GM12878 (cell line): ENCODE results near the gene USH1C. TPM values are rescaled to one million over a fixed set of nuclear protein-coding genes. Genes with fewer than 3 reads are reported as not detected.

Source experiments
- ATAC-seq: fragments of 200-7000 bp; cut with Tn5 transposase; 3 replicates; pipeline ENCODE4 v1.9.1; 2020; ENCODE audit warnings: mild to moderate bottlenecking, moderate library complexity
- BruUV-seq: library from RNA; stranded (reverse); fragments of 400-500 nt; replicated peaks from 2 replicates; lab custom pipeline; 2021; lab: Mats Ljungman, UMichigan
- CTCF ChIA-PET: fragments of 300-600 bp; sonication (Branson Sonifier 250); formaldehyde crosslinking; extraction: SDS; loops from one replicate; lab custom pipeline; 2021; ENCODE audit warnings: inconsistent platforms; lab: Yijun Ruan, JAX
- POLR2A ChIA-PET: fragments of 350-600 bp; formaldehyde crosslinking; extraction: SDS; loops from one replicate; lab custom pipeline; 2021; ENCODE audit warnings: inconsistent platforms; lab: Charles Lee
- RAD21 ChIA-PET: fragments of 300-600 bp; sonication (Branson Sonifier 250); formaldehyde crosslinking; loops from one replicate; lab custom pipeline; 2023; ENCODE audit warnings: antibody characterized with exemption; ENCODE audit not compliant: unreplicated experiment; lab: Charles Lee
- SMC1A ChIA-PET: fragments of 300-600 bp; sonication (Branson Sonifier 250); formaldehyde crosslinking; loops from one replicate; lab custom pipeline; 2023; ENCODE audit not compliant: unreplicated experiment, uncharacterized antibody; lab: Charles Lee
- DNase-seq: peaks from one replicate; pipeline ENCODE4 v3.0.0-alpha.2; 2011; ENCODE audit warnings: low read depth, low spot score
- FAIRE-seq: peaks from 3 replicates; lab custom pipeline; 2011; peaks lifted over from hg19 to GRCh38; lab: Jason Lieb, UNC
- H2AFZ ChIP-seq: 2 replicates; pipeline ENCODE4 v1.6.0; 2011; ENCODE audit warnings: low read depth, low read length, control low read depth; ENCODE audit not compliant: control insufficient read depth
- H3K27ac ChIP-seq: 2 replicates; pipeline ENCODE4 v1.5.1; 2011; ENCODE audit warnings: control low read depth; ENCODE audit not compliant: control insufficient read depth, insufficient read depth
- H3K27me3 ChIP-seq, 2 experiments: replicated peaks in 1 of 2; 2 replicates each; pipeline versions ENCODE4 v1.6.0 to v1.6.1; 2011; ENCODE audit warnings: low read length in 1 of 2; ENCODE audit not compliant: control insufficient read depth in 2 of 2, insufficient read depth in 2 of 2
- H3K36me3 ChIP-seq, 2 experiments: 2 replicates each; pipeline ENCODE4 v1.5.1; 2011; ENCODE audit warnings: low read length in 1 of 2; ENCODE audit not compliant: control insufficient read depth in 2 of 2, insufficient read depth in 2 of 2
- H3K4me1 ChIP-seq: 2 replicates; pipeline ENCODE4 v1.6.1; 2011; ENCODE audit warnings: mild to moderate bottlenecking, low read length, moderate library complexity, mixed read lengths; ENCODE audit not compliant: control insufficient read depth, insufficient read depth
- H3K4me2 ChIP-seq: 2 replicates; pipeline ENCODE4 v1.6.0; 2011; ENCODE audit warnings: control low read depth; ENCODE audit not compliant: control insufficient read depth, insufficient read depth
- H3K4me3 ChIP-seq: fragments of 200-600 bp; sonication (generic); 2 replicates; pipeline ENCODE4 v1.5.1; 2016
- H3K79me2 ChIP-seq: 2 replicates; pipeline ENCODE4 v1.6.0; 2011; ENCODE audit warnings: low read length; ENCODE audit not compliant: control insufficient read depth, insufficient read depth
- H3K9ac ChIP-seq: 2 replicates; pipeline ENCODE4 v1.8.0; 2011; ENCODE audit warnings: low read length, control low read depth, mixed read lengths; ENCODE audit not compliant: control insufficient read depth, insufficient read depth
- H3K9me3 ChIP-seq: replicated peaks from 3 replicates; pipeline ENCODE4 v1.5.1; 2011; ENCODE audit warnings: mild to moderate bottlenecking, low read length; ENCODE audit not compliant: control insufficient read depth, insufficient read depth
- H4K20me1 ChIP-seq: 2 replicates; pipeline ENCODE4 v1.6.0; 2011; ENCODE audit not compliant: control insufficient read depth, insufficient read depth
- BCL11A ChIP-seq: IDR thresholded peaks from 2 replicates; pipeline ENCODE4 v1.6.1; 2011; ENCODE audit warnings: low read depth, low read length
- DPF2 ChIP-seq: fragments of 450-650 bp; IDR thresholded peaks from 2 replicates; pipeline ENCODE4 v1.6.1; 2017; ENCODE audit warnings: mild to moderate bottlenecking
- EED ChIP-seq: sonication (generic); IDR thresholded peaks from 2 replicates; pipeline ENCODE4 v1.6.1; 2016; ENCODE audit warnings: antibody characterized with exemption, low read depth
- ESRRA ChIP-seq: IDR thresholded peaks from 2 replicates; pipeline ENCODE4 v1.6.1; 2012; ENCODE audit warnings: mild to moderate bottlenecking, low read length, improper control_type of control experiment
- FOS ChIP-seq: IDR thresholded peaks from 3 replicates; pipeline ENCODE4 v1.6.1; 2011; ENCODE audit warnings: borderline replicate concordance; ENCODE audit not compliant: insufficient read length; ENCODE audit errors: extremely low read depth
- FOXK2 ChIP-seq: fragments of 450-650 bp; IDR thresholded peaks from 2 replicates; pipeline ENCODE4 v1.6.1; 2017; ENCODE audit warnings: mild to moderate bottlenecking, moderate library complexity
- MXI1 ChIP-seq: fragments of 150-350 bp; IDR thresholded peaks from 2 replicates; pipeline ENCODE4 v1.6.1; 2011; ENCODE audit warnings: low read depth, mild to moderate bottlenecking, inconsistent platforms, low read length, improper control_type of control experiment
- NR2F1 ChIP-seq: fragments of 450-650 bp; conservative IDR thresholded peaks from 2 replicates; pipeline ENCODE4 v1.6.1; 2017; ENCODE audit warnings: mild to moderate bottlenecking
- RFX5 ChIP-seq: IDR thresholded peaks from 2 replicates; pipeline ENCODE4 v1.6.1; 2011; ENCODE audit warnings: low read depth, low read length, improper control_type of control experiment
- TCF7 ChIP-seq: IDR thresholded peaks from 2 replicates; pipeline ENCODE4 v1.6.1; 2014; ENCODE audit warnings: antibody characterized with exemption, borderline replicate concordance
- whole genome bisulfite sequencing: methylation state at CpG from one replicate; pipeline ENCODE4 v1.1.6; 2016; ENCODE audit warnings: low lambda C conversion rate; ENCODE audit not compliant: insufficient replicate concordance, insufficient coverage; ENCODE audit errors: missing lambda C conversion rate; 5-methylcytosine and 5-hydroxymethylcytosine counted together
- in situ Hi-C: fragments of 300-500 bp; cut with MboI; formaldehyde crosslinking; loops from 9 replicates; pipeline ENCODE4 v1.14.3; 2018; ENCODE audit warnings: mixed read lengths
- intact Hi-C: fragments of 100-400 bp; cut with micrococcal nuclease; formaldehyde crosslinking; loops from one replicate; pipeline ENCODE4 v1.14.2; 2022; ENCODE audit not compliant: unreplicated experiment
- polyA plus RNA-seq, 11 experiments: library from polyadenylated mRNA; depleted of rRNA in 4 of 11; unstranded in 6 of 11; stranded (reverse) in 5 of 11; fragments of >200 nt; fragmentation: Nextera tagmentation in 4 of 11; fragmentation: Illumina TruSeq in 1 of 11; extraction: Ambion mirVana in 4 of 11; extraction: Trizol in 1 of 11; gene quantifications; 1 replicate in 1 of 11; 2 replicates in 10 of 11; pipeline versions ENCODE4 v1.2.1 to v1.2.3, GENCODE V29; 2011 to 2016; ENCODE audit warnings: inconsistent platforms in 2 of 11, missing spikeins in 2 of 11, low read depth in 1 of 11
- total RNA-seq, 4 experiments: library from RNA; depleted of rRNA in 3 of 4; stranded (reverse); fragments of >200 nt in 3 of 4; fragmentation: Illumina TruSeq in 1 of 4; extraction: Trizol in 1 of 4; gene quantifications; 2 replicates each; pipeline versions ENCODE4 v1.2.1 to v1.2.3, GENCODE V29; 2013 to 2021
- TF ChIP-seq, protein P1 (sequence below): fragments of 450-650 bp; IDR thresholded peaks from 2 replicates; pipeline ENCODE4 v1.6.1; 2017; ENCODE audit warnings: mild to moderate bottlenecking, moderate library complexity
- TF ChIP-seq, protein P2 (sequence below): fragments of 450-650 bp; IDR thresholded peaks from 2 replicates; pipeline ENCODE4 v1.6.1; 2018; ENCODE audit warnings: borderline replicate concordance, mild to moderate bottlenecking; ENCODE audit not compliant: partially characterized antibody
- TF ChIP-seq, protein P3 (sequence below): fragments of 450-650 bp; IDR thresholded peaks from 2 replicates; pipeline ENCODE4 v1.6.1; 2017; ENCODE audit warnings: mild to moderate bottlenecking

Gene USH1C
- total and polyA plus RNA-seq, 10 of the 15 experiments (the other 5 are each of a cell fraction or from before 2014, with no cell fraction given), result not detected

DNA sequence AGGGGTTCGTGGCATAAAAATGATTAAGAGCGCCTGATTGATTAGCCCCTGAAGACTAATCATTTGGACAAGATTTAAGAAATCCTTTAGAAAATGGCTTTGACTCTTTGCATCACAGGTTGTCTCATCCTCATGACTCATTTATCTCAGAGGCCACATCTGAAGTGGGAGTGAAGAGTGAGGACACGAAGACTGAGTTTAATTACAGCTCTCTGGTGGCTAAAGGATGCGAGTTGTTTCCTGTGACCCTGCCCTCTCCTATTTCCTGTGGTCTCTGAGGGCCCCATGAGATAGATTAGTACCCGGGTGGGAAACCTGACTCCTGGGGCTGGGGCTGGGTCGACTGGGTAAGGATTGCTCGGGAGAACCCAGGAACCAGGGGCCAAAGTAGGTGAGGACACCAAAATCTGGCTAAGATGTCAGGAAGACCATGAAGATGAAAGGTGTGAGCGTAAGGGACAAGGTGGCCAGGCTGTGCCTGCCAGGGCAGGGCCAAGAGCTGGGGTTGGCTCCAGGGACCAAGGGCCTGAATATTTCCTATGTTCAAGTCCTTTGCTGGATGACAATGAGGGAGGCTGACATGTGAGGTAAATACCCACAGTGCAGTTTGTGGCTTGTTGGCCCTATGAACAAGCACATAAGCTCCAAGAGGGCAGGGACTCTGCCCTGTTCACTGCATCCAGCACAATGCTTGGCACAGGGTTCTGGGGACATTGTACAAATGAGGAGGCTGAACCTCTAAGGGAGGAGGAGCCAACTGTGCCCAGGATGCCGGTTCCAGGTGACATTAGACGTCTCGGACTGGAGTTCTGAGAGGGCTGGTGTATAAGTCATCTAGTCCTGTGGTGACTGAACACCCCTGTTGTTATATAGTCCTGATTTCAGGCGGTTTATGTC lies 6.5 kb upstream of the USH1C start (continued):
- TF ChIP-seq, protein P1, sequence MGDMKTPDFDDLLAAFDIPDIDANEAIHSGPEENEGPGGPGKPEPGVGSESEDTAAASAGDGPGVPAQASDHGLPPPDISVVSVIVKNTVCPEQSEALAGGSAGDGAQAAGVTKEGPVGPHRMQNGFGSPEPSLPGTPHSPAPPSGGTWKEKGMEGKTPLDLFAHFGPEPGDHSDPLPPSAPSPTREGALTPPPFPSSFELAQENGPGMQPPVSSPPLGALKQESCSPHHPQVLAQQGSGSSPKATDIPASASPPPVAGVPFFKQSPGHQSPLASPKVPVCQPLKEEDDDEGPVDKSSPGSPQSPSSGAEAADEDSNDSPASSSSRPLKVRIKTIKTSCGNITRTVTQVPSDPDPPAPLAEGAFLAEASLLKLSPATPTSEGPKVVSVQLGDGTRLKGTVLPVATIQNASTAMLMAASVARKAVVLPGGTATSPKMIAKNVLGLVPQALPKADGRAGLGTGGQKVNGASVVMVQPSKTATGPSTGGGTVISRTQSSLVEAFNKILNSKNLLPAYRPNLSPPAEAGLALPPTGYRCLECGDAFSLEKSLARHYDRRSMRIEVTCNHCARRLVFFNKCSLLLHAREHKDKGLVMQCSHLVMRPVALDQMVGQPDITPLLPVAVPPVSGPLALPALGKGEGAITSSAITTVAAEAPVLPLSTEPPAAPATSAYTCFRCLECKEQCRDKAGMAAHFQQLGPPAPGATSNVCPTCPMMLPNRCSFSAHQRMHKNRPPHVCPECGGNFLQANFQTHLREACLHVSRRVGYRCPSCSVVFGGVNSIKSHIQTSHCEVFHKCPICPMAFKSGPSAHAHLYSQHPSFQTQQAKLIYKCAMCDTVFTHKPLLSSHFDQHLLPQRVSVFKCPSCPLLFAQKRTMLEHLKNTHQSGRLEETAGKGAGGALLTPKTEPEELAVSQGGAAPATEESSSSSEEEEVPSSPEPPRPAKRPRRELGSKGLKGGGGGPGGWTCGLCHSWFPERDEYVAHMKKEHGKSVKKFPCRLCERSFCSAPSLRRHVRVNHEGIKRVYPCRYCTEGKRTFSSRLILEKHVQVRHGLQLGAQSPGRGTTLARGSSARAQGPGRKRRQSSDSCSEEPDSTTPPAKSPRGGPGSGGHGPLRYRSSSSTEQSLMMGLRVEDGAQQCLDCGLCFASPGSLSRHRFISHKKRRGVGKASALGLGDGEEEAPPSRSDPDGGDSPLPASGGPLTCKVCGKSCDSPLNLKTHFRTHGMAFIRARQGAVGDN, result no peak
- TF ChIP-seq EED, result no peak

DNA sequence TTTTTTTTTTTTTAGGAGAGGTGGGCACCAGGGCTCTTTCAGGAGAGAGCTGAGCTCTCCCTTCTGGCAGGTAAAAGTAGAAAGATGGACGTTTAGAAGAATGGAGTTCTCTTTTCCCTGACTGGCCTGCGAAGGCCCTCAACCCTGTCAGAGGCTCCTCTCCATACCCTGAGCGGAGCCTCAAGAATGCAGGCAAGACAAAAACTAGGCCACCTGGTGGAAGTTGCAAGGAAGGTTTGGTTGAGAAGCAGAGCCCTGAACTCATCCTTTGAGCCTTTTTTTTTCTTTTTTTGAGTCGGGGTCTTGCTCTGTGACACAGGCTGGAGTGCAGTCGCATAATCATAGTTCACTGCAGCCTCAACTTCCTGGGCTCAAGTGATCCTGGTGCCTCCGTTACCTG lies 4.2 kb upstream of the USH1C start:
- H4K20me1 ChIP-seq, result no peaks in the 10 kb centered on the region
- H3K9ac ChIP-seq, result no peak overlapping the region
- ChIA-PET POLR2A (interaction anchor here (0.6 kb wide), 1 partner anchor 31 kb away, joined by 6 read pairs; no protein-coding TSS in a partner anchor), SMC1A (no interaction called here), RAD21 (interaction anchor here (0.7 kb wide), 1 partner anchor 16 kb away, joined by 4 read pairs; no protein-coding TSS in a partner anchor), CTCF (interaction anchor here (0.6 to 1.4 kb wide), 2 partner anchors 164 to 443 kb away, joined by 3 read pairs; no protein-coding TSS in a partner anchor)
- H3K36me3 ChIP-seq, result no peaks in the 10 kb centered on the region
- DNase-seq (no peak), ATAC-seq (peak; percentile 37; the same call in 1 of the 3 replicates), FAIRE-seq (no peak)
- BruUV-seq, result no TSS peak
- H3K9me3 ChIP-seq, result no peaks in the 10 kb centered on the region
- TF ChIP-seq, protein P2, sequence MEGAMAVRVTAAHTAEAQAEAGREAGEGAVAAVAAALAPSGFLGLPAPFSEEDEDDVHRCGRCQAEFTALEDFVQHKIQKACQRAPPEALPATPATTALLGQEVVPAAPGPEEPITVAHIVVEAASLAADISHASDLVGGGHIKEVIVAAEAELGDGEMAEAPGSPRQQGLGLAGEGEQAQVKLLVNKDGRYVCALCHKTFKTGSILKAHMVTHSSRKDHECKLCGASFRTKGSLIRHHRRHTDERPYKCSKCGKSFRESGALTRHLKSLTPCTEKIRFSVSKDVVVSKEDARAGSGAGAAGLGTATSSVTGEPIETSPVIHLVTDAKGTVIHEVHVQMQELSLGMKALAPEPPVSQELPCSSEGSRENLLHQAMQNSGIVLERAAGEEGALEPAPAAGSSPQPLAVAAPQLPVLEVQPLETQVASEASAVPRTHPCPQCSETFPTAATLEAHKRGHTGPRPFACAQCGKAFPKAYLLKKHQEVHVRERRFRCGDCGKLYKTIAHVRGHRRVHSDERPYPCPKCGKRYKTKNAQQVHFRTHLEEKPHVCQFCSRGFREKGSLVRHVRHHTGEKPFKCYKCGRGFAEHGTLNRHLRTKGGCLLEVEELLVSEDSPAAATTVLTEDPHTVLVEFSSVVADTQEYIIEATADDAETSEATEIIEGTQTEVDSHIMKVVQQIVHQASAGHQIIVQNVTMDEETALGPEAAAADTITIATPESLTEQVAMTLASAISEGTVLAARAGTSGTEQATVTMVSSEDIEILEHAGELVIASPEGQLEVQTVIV, result no peak
- TF ChIP-seq, protein P3, sequence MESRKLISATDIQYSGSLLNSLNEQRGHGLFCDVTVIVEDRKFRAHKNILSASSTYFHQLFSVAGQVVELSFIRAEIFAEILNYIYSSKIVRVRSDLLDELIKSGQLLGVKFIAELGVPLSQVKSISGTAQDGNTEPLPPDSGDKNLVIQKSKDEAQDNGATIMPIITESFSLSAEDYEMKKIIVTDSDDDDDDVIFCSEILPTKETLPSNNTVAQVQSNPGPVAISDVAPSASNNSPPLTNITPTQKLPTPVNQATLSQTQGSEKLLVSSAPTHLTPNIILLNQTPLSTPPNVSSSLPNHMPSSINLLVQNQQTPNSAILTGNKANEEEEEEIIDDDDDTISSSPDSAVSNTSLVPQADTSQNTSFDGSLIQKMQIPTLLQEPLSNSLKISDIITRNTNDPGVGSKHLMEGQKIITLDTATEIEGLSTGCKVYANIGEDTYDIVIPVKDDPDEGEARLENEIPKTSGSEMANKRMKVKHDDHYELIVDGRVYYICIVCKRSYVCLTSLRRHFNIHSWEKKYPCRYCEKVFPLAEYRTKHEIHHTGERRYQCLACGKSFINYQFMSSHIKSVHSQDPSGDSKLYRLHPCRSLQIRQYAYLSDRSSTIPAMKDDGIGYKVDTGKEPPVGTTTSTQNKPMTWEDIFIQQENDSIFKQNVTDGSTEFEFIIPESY, result no peak
- TF ChIP-seq MXI1, result no peak
- TF ChIP-seq ESRRA, result no peak
- TF ChIP-seq BCL11A, result no peak
- TF ChIP-seq DPF2, result no peak
- TF ChIP-seq FOXK2, result no peak
- no peak for TF ChIP-seq EED
- TF ChIP-seq FOS, result no peak
- TF ChIP-seq NR2F1, result no peak
- TF ChIP-seq RFX5, result no peak
- TF ChIP-seq TCF7, result no peak
- WGBS, result 37% methylated on average over 6 of the region's 6 CpGs
- in situ Hi-C loops (no loop called here), intact Hi-C loops (no loop called here)
- H3K27me3 ChIP-seq, result peaks cover 3 to 6% of the 10 kb centered on the region in 2 experiments
- H3K4me3 ChIP-seq, result no peak overlapping the region
- no peaks in the 10 kb centered on the region for H3K4me1 ChIP-seq
- no peak overlapping the region for H3K27ac ChIP-seq
- H2AFZ ChIP-seq, result no peak overlapping the region
- no peaks in the 10 kb centered on the region for H3K79me2 ChIP-seq
- no peak overlapping the region for H3K4me2 ChIP-seq
